H1 (cell line): ENCODE results near the gene MYH11. TPM values are rescaled to one million over a fixed set of nuclear protein-coding genes. Genes with fewer than 3 reads are reported as not detected.

Experiments
- RXRA ChIP-seq: IDR thresholded peaks from 2 replicates; pipeline ENCODE4 v1.6.1; 2011; ENCODE audit warnings: low read depth, mild to moderate bottlenecking, low read length, moderate library complexity; ENCODE audit not compliant: insufficient read depth
- SIN3A ChIP-seq, 2 experiments: IDR thresholded peaks in 1 of 2; conservative IDR thresholded peaks in 1 of 2; 2 replicates each; pipeline ENCODE4 v1.6.1; 2011 to 2012; ENCODE audit warnings: low read length in 2 of 2, improper control_type of control experiment in 1 of 2, low read depth in 1 of 2, mild to moderate bottlenecking in 1 of 2
- TBP ChIP-seq: IDR thresholded peaks from 2 replicates; pipeline ENCODE4 v1.6.1; 2011; ENCODE audit warnings: low read depth, low read length, improper control_type of control experiment
- TCF12 ChIP-seq: IDR thresholded peaks from 2 replicates; pipeline ENCODE4 v1.6.1; 2011; ENCODE audit warnings: low read depth, mild to moderate bottlenecking, low read length
- polyA plus RNA-seq, 7 experiments: library from polyadenylated mRNA; depleted of rRNA in 3 of 7; stranded (reverse) in 5 of 7; unstranded in 2 of 7; fragments of >200 nt in 5 of 7; fragments of 200-250 nt in 2 of 7; gene quantifications; 1 replicate in 5 of 7; 2 replicates in 1 of 7; 4 replicates in 1 of 7; pipeline versions ENCODE4 v1.2.1 to v1.2.3, GENCODE V29; 2011 to 2013; ENCODE audit warnings: missing spikeins in 2 of 7, mixed read lengths in 2 of 7
- total RNA-seq: library from RNA; stranded (reverse); fragmentation: NEBNext Ultra II Directional; extraction: Animal tissue kit (Norgen Biotek cat#: 25700); gene quantifications from 2 replicates; pipeline ENCODE4 v1.2.1, GENCODE V29; 2021
- TF ChIP-seq, protein P1 (sequence below): IDR thresholded peaks from 2 replicates; pipeline ENCODE4 v1.6.1; 2011; ENCODE audit warnings: low read depth, mild to moderate bottlenecking, low read length; ENCODE audit not compliant: insufficient read depth

The MYH11 gene
- total and polyA plus RNA-seq, 2 of the 8 experiments (the other 6 are each of a cell fraction or from before 2014, with no cell fraction given) = 0.11 to 0.78 TPM

- TF ChIP-seq, protein P1, sequence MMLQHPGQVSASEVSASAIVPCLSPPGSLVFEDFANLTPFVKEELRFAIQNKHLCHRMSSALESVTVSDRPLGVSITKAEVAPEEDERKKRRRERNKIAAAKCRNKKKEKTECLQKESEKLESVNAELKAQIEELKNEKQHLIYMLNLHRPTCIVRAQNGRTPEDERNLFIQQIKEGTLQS = no peak
- TF ChIP-seq TCF12 (no peak), SIN3A (conservative IDR thresholded peaks at IDR 0.05 in 1 of 2, IDR thresholded peaks at IDR 0.05 in 1 of 2; ENCODE audit: low read depth in 1 of 2, low read length in 2 of 2) (no peak), RXRA (no peak), TBP (no peak)
These were observed 59.9 kb downstream of the MYH11 start (continued) for GRCh38 chr16:15796885-15797284.
